ENCODE results near the gene GRIN2A. TPM values are rescaled to one million over a fixed set of nuclear protein-coding genes. Genes with fewer than 3 reads are reported as not detected.

The GRIN2A gene
- polyA plus RNA-seq, 1 donor (not counting 4 experiments of a cell fraction or from before 2014, with no cell fraction given): 0.01 TPM

- TF ChIP-seq EZH2 (IDR thresholded peaks at IDR 0.05; ENCODE audit: low read length): no peak
- TF ChIP-seq, protein P1, sequence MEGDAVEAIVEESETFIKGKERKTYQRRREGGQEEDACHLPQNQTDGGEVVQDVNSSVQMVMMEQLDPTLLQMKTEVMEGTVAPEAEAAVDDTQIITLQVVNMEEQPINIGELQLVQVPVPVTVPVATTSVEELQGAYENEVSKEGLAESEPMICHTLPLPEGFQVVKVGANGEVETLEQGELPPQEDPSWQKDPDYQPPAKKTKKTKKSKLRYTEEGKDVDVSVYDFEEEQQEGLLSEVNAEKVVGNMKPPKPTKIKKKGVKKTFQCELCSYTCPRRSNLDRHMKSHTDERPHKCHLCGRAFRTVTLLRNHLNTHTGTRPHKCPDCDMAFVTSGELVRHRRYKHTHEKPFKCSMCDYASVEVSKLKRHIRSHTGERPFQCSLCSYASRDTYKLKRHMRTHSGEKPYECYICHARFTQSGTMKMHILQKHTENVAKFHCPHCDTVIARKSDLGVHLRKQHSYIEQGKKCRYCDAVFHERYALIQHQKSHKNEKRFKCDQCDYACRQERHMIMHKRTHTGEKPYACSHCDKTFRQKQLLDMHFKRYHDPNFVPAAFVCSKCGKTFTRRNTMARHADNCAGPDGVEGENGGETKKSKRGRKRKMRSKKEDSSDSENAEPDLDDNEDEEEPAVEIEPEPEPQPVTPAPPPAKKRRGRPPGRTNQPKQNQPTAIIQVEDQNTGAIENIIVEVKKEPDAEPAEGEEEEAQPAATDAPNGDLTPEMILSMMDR (optimal IDR thresholded peaks at IDR 0.05 in 1 of 3, IDR thresholded peaks at IDR 0.05 in 1 of 3, conservative IDR thresholded peaks at IDR 0.05 in 1 of 3; ENCODE audit: extremely low read depth in 1 of 3, insufficient read depth in 2 of 3, low read length in 3 of 3): no peak
- no peaks in the 10 kb centered on the region for H3K9me1 ChIP-seq (ENCODE audit: control insufficient read depth, extremely low read depth, insufficient read depth, low read length)
- DNase-seq (ENCODE audit: low read depth, low spot score): no peak
These were observed 44.1 kb upstream of the GRIN2A start for GRCh38 chr16:10226141-10226986.

GRCh38 chr16:10225653-10226052 is 43.4 kb upstream of the GRIN2A start:
- no peak for TF ChIP-seq EZH2 (IDR thresholded peaks at IDR 0.05; ENCODE audit: low read length)
- TF ChIP-seq, protein P1 (optimal IDR thresholded peaks at IDR 0.05 in 1 of 3, IDR thresholded peaks at IDR 0.05 in 1 of 3, conservative IDR thresholded peaks at IDR 0.05 in 1 of 3; ENCODE audit: extremely low read depth in 1 of 3, insufficient read depth in 2 of 3, low read length in 3 of 3): no peak
- Histone ChIP-seq H3K4me1 (ENCODE audit: control insufficient read depth, extremely low read depth, insufficient read depth, low read length) (no peaks in the 10 kb centered on the region), H4K20me1 (ENCODE audit: control insufficient read depth, extremely low read depth, insufficient read depth, low read length) (no peaks in the 10 kb centered on the region), H3K27me3 (ENCODE audit: control insufficient read depth, extremely low read depth, insufficient read depth, low read length) (no peaks in the 10 kb centered on the region), H3K4me3 (ENCODE audit: control insufficient read depth in 2 of 3, extremely low read depth in 1 of 3, insufficient read depth in 2 of 3, low read depth in 1 of 3, low read length in 3 of 3) (no peak overlapping the region), H2AFZ (ENCODE audit: control insufficient read depth, low read length) (no peak overlapping the region), H3K9me1 (ENCODE audit: control insufficient read depth, extremely low read depth, insufficient read depth, low read length) (no peaks in the 10 kb centered on the region), H3K79me2 (ENCODE audit: control insufficient read depth, insufficient read depth, low read length) (no peaks in the 10 kb centered on the region), H3K9me3 (ENCODE audit: control insufficient read depth, low read depth, low read length) (no peaks in the 10 kb centered on the region), H3K36me3 (ENCODE audit: control insufficient read depth in 2 of 2, extremely low read depth in 1 of 2, insufficient read depth in 2 of 2, low read length in 2 of 2) (no peaks in the 10 kb centered on the region), H3K27ac (ENCODE audit: control insufficient read depth, insufficient read depth, low read length) (no peak overlapping the region), H3K9ac (ENCODE audit: control insufficient read depth, extremely low read depth, insufficient read depth, low read length) (no peak overlapping the region), H3K4me2 (ENCODE audit: control insufficient read depth, extremely low read depth, insufficient read depth, low read depth, low read length) (no peak overlapping the region)
- DNase-seq (ENCODE audit: low read depth, low spot score) (no peak), FAIRE-seq (no peak)
- dilution Hi-C loops (cut with MboI; ENCODE audit: extremely low pct_ligation_motif_present, low sequenced_read_pairs): no loop called here

More at GRCh38 chr16:10226141-10226986, 44.1 kb upstream of the GRIN2A start:
- Histone ChIP-seq H3K4me2 (ENCODE audit: control insufficient read depth, extremely low read depth, insufficient read depth, low read depth, low read length) (no peak overlapping the region), H3K4me1 (ENCODE audit: control insufficient read depth, extremely low read depth, insufficient read depth, low read length) (no peaks in the 10 kb centered on the region), H3K79me2 (ENCODE audit: control insufficient read depth, insufficient read depth, low read length) (no peaks in the 10 kb centered on the region), H3K27ac (ENCODE audit: control insufficient read depth, insufficient read depth, low read length) (no peak overlapping the region), H3K4me3 (ENCODE audit: control insufficient read depth in 2 of 3, extremely low read depth in 1 of 3, insufficient read depth in 2 of 3, low read depth in 1 of 3, low read length in 3 of 3) (no peak overlapping the region), H2AFZ (ENCODE audit: control insufficient read depth, low read length) (no peak overlapping the region), H3K9ac (ENCODE audit: control insufficient read depth, extremely low read depth, insufficient read depth, low read length) (no peak overlapping the region), H3K36me3 (ENCODE audit: control insufficient read depth in 2 of 2, extremely low read depth in 1 of 2, insufficient read depth in 2 of 2, low read length in 2 of 2) (no peaks in the 10 kb centered on the region), H3K27me3 (ENCODE audit: control insufficient read depth, extremely low read depth, insufficient read depth, low read length) (no peaks in the 10 kb centered on the region), H4K20me1 (ENCODE audit: control insufficient read depth, extremely low read depth, insufficient read depth, low read length) (no peaks in the 10 kb centered on the region), H3K9me3 (ENCODE audit: control insufficient read depth, low read depth, low read length) (no peaks in the 10 kb centered on the region)
- dilution Hi-C loops (cut with MboI; ENCODE audit: extremely low pct_ligation_motif_present, low sequenced_read_pairs): no loop called here
- FAIRE-seq: no peak

Measured in keratinocyte (primary cell).